K562 (cell line): ENCODE measurements around the gene TPD52L1. TPM values are rescaled to one million over a fixed set of nuclear protein-coding genes. Genes with fewer than 3 reads are reported as not detected.

Experiments
- BRD9 ChIP-seq: fragments of 450-650 bp; IDR thresholded peaks from 2 replicates; pipeline ENCODE4 v1.6.1; 2018; ENCODE audit warnings: low read depth; ENCODE audit not compliant: partially characterized antibody
- CBX8 ChIP-seq: fragments of 200-600 bp; sonication (generic); IDR thresholded peaks from 2 replicates; pipeline ENCODE4 v1.6.1; 2012; ENCODE audit warnings: borderline replicate concordance, mixed run types, low read depth, mild to moderate bottlenecking, moderate library complexity, mixed read lengths, low read length, control low read depth, inconsistent platforms; ENCODE audit not compliant: poor library complexity, severe bottlenecking; ENCODE audit errors: extremely low read depth
- DMBX1 ChIP-seq: fragments of 250-450 bp; sonication (Bioruptor Pico); IDR thresholded peaks from 2 replicates; pipeline ENCODE4 v1.8.0; 2022; ENCODE audit warnings: inconsistent platforms, mild to moderate bottlenecking, moderate library complexity, borderline replicate concordance
- HDAC6 ChIP-seq: IDR thresholded peaks from 2 replicates; pipeline ENCODE4 v1.6.1; 2012; ENCODE audit warnings: low read depth, mild to moderate bottlenecking, control low read depth, inconsistent platforms, low read length, moderate library complexity
- MYC ChIP-seq, 2 experiments: fragments of 250-450 bp in 1 of 2; sonication (Bioruptor Pico) in 1 of 2; IDR thresholded peaks; 2 replicates each; pipeline versions ENCODE4 v1.5.1 to v1.6.1; 2012 to 2021; ENCODE audit warnings: low read depth in 2 of 2, borderline replicate concordance in 1 of 2, improper control_type of control experiment in 1 of 2, low read length in 1 of 2, mild to moderate bottlenecking in 1 of 2, moderate library complexity in 1 of 2
- NONO ChIP-seq, 2 experiments: fragments of 200-400 bp in 1 of 2; fragments of 450-650 bp in 1 of 2; formaldehyde crosslinking in 1 of 2; IDR thresholded peaks; 2 replicates each; pipeline ENCODE4 v1.6.1; 2017; ENCODE audit warnings: low read depth in 2 of 2, mild to moderate bottlenecking in 2 of 2, moderate library complexity in 2 of 2, low read length in 1 of 2
- POLR2B ChIP-seq: fragments of 450-650 bp; IDR thresholded peaks from 2 replicates; pipeline ENCODE4 v1.6.1; 2018; ENCODE audit warnings: low read depth; ENCODE audit not compliant: partially characterized antibody
- PRDM10 ChIP-seq: fragments of 450-650 bp; IDR thresholded peaks from 2 replicates; pipeline ENCODE4 v1.6.1; 2018; ENCODE audit not compliant: partially characterized antibody
- RAD51 ChIP-seq: fragments of 450-650 bp; IDR thresholded peaks from 2 replicates; pipeline ENCODE4 v1.7.1; 2016; ENCODE audit warnings: low read depth, mild to moderate bottlenecking, borderline replicate concordance
- RREB1 ChIP-seq: fragments of 250-450 bp; sonication (Bioruptor Pico); IDR thresholded peaks from 2 replicates; pipeline ENCODE4 v1.4.0; 2020
- ZBTB34 ChIP-seq: fragments of 250-450 bp; sonication (Bioruptor Pico); IDR thresholded peaks from 2 replicates; pipeline ENCODE4 v1.8.0; 2021; ENCODE audit warnings: mild to moderate bottlenecking, moderate library complexity
- ZBTB8A ChIP-seq: fragments of 450-650 bp; IDR thresholded peaks from 2 replicates; pipeline ENCODE4 v1.6.1; 2018; ENCODE audit warnings: mild to moderate bottlenecking, moderate library complexity; ENCODE audit not compliant: partially characterized antibody
- ZNF134 ChIP-seq: fragments of 250-450 bp; sonication (Bioruptor Pico); conservative IDR thresholded peaks from 2 replicates; pipeline ENCODE4 v1.4.0; 2020
- ZNF316 ChIP-seq: fragments of 450-650 bp; IDR thresholded peaks from 2 replicates; pipeline ENCODE4 v1.6.1; 2016
- polyA plus RNA-seq, 8 experiments: library from polyadenylated mRNA; depleted of rRNA in 4 of 8; stranded (reverse) in 5 of 8; unstranded in 3 of 8; fragments of >200 nt; fragmentation: Nextera tagmentation in 2 of 8; fragmentation: Illumina TruSeq in 1 of 8; extraction: Ambion mirVana in 2 of 8; extraction: Trizol in 1 of 8; gene quantifications; 2 replicates each; pipeline versions ENCODE4 v1.2.1 to v1.2.3, GENCODE V29; 2011 to 2014; ENCODE audit warnings: inconsistent platforms in 1 of 8, missing spikeins in 1 of 8
- total RNA-seq, 7 experiments: library from RNA; depleted of rRNA in 6 of 7; stranded (reverse); fragments of >200 nt in 6 of 7; fragmentation: Illumina TruSeq in 2 of 7; extraction: Trizol in 2 of 7; gene quantifications; 2 replicates each; pipeline versions ENCODE4 v1.2.1 to v1.2.3, GENCODE V29; 2011 to 2021; ENCODE audit warnings: low replicate concordance in 1 of 7
- TF ChIP-seq, protein P1 (sequence below): fragments of 250-450 bp; sonication (Bioruptor Pico); IDR thresholded peaks from 2 replicates; pipeline ENCODE4 v1.8.0; 2022; ENCODE audit warnings: inconsistent platforms, mild to moderate bottlenecking, moderate library complexity, borderline replicate concordance

TPD52L1 gene
- total and polyA plus RNA-seq, 9 of the 15 experiments (the other 6 are each of a cell fraction or from before 2014, with no cell fraction given), result 12.9 to 149 (median 75.7) TPM

- TF ChIP-seq PRDM10, result no peak
- TF ChIP-seq, protein P1, sequence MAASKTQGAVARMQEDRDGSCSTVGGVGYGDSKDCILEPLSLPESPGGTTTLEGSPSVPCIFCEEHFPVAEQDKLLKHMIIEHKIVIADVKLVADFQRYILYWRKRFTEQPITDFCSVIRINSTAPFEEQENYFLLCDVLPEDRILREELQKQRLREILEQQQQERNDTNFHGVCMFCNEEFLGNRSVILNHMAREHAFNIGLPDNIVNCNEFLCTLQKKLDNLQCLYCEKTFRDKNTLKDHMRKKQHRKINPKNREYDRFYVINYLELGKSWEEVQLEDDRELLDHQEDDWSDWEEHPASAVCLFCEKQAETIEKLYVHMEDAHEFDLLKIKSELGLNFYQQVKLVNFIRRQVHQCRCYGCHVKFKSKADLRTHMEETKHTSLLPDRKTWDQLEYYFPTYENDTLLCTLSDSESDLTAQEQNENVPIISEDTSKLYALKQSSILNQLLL (CRISPR knock-in tag), result no peak
- TF ChIP-seq ZBTB34 (CRISPR knock-in tag), result no peak
- no peak for TF ChIP-seq ZNF134
- TF ChIP-seq MYC (IDR thresholded peaks at IDR 0.05; ENCODE audit: low read depth, low read length), result no peak
- TF ChIP-seq MYC (CRISPR knock-in tag; IDR thresholded peaks at IDR 0.05; ENCODE audit: borderline replicate concordance, low read depth), result no peak
- TF ChIP-seq CBX8, result no peak
- TF ChIP-seq BRD9, result no peak
- TF ChIP-seq POLR2B, result no peak
- no peak for TF ChIP-seq ZBTB8A
- TF ChIP-seq RAD51, result peak; percentile 71; the same call in 1 of the 2 replicates
- TF ChIP-seq ZNF316, result peak; percentile 93
- TF ChIP-seq DMBX1, result 0 out of 2 replicates have a peak, but pooled peaks have one; percentile 51
- no peak for TF ChIP-seq HDAC6
- TF ChIP-seq NONO (IDR thresholded peaks at IDR 0.05; ENCODE audit: low read depth in 2 of 2, low read length in 1 of 2), result no peak
- no peak for TF ChIP-seq RREB1
Measured at GRCh38 chr6:125203395-125203794, 49.8 kb downstream of the TPD52L1 start (continued).
